Mammary epithelial cell (primary cell): ENCODE data around the gene UTP3.

Experiments used
- EZH2 ChIP-seq: IDR thresholded peaks from 2 replicates; pipeline ENCODE4 v1.6.1; 2012; ENCODE audit warnings: low read length, inconsistent platforms, borderline replicate concordance
- TF ChIP-seq, protein P1 (sequence below), 2 donors: IDR thresholded peaks in 1 of 2; conservative IDR thresholded peaks in 1 of 2; 2 replicates each; pipeline ENCODE4 v1.5.1; 2011 to 2012; ENCODE audit warnings: inconsistent platforms in 2 of 2, low read length in 2 of 2, mild to moderate bottlenecking in 2 of 2, control low read depth in 1 of 2, low read depth in 1 of 2; ENCODE audit not compliant: insufficient read depth in 1 of 2; ENCODE audit errors: extremely low read depth in 1 of 2

DNA sequence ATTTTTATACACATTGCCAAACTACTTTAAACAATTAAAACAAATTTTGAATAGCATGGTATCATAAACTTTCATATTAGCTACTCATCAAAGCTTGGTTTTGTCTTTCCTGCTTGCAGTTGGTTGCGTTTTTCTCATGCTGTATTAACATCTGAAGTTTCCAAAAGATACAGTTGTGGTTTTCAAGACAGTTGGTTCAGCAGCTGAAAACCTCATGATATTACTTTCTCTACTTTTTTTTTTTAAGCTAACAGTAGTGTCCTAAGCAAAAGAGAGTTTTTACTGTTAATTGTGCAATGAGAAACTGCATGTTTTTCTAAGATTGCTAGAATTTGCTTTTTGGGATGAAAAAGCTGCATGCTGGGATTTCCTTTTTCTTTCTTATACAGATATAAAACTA, 48.7 kb downstream of the UTP3 start:
- TF ChIP-seq, protein P1, sequence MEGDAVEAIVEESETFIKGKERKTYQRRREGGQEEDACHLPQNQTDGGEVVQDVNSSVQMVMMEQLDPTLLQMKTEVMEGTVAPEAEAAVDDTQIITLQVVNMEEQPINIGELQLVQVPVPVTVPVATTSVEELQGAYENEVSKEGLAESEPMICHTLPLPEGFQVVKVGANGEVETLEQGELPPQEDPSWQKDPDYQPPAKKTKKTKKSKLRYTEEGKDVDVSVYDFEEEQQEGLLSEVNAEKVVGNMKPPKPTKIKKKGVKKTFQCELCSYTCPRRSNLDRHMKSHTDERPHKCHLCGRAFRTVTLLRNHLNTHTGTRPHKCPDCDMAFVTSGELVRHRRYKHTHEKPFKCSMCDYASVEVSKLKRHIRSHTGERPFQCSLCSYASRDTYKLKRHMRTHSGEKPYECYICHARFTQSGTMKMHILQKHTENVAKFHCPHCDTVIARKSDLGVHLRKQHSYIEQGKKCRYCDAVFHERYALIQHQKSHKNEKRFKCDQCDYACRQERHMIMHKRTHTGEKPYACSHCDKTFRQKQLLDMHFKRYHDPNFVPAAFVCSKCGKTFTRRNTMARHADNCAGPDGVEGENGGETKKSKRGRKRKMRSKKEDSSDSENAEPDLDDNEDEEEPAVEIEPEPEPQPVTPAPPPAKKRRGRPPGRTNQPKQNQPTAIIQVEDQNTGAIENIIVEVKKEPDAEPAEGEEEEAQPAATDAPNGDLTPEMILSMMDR (conservative IDR thresholded peaks at IDR 0.05 in 1 of 2, IDR thresholded peaks at IDR 0.05 in 1 of 2; ENCODE audit: extremely low read depth in 1 of 2, insufficient read depth in 1 of 2, low read depth in 1 of 2, low read length in 2 of 2), result no peak
- no peak for TF ChIP-seq EZH2
